Rectal smooth muscle tissue (tissue), 1 donor: ENCODE data around the gene FAM222B.
A peak's percentile ranks its signal among the peaks of the same experiment; 100 is the strongest.

Experiments used
- H3K27ac ChIP-seq: one replicate; pipeline ENCODE4 v1.7.0; 2013; ENCODE audit warnings: low read depth, low read length, inconsistent platforms
- H3K27me3 ChIP-seq: one replicate; pipeline ENCODE4 v1.7.0; 2013; ENCODE audit warnings: low read length; ENCODE audit not compliant: control insufficient read depth, insufficient read depth
- H3K36me3 ChIP-seq: one replicate; pipeline ENCODE4 v1.7.0; 2013; ENCODE audit warnings: low read length; ENCODE audit not compliant: control insufficient read depth, insufficient read depth
- H3K4me1 ChIP-seq: one replicate; pipeline ENCODE4 v1.7.0; 2013; ENCODE audit warnings: low read length; ENCODE audit not compliant: control insufficient read depth, insufficient read depth
- H3K4me3 ChIP-seq: one replicate; pipeline ENCODE4 v1.7.0; 2013; ENCODE audit warnings: low read length
- H3K9ac ChIP-seq: one replicate; pipeline ENCODE4 v1.7.0; 2013; ENCODE audit warnings: low read length

Gene FAM222B

DNA sequence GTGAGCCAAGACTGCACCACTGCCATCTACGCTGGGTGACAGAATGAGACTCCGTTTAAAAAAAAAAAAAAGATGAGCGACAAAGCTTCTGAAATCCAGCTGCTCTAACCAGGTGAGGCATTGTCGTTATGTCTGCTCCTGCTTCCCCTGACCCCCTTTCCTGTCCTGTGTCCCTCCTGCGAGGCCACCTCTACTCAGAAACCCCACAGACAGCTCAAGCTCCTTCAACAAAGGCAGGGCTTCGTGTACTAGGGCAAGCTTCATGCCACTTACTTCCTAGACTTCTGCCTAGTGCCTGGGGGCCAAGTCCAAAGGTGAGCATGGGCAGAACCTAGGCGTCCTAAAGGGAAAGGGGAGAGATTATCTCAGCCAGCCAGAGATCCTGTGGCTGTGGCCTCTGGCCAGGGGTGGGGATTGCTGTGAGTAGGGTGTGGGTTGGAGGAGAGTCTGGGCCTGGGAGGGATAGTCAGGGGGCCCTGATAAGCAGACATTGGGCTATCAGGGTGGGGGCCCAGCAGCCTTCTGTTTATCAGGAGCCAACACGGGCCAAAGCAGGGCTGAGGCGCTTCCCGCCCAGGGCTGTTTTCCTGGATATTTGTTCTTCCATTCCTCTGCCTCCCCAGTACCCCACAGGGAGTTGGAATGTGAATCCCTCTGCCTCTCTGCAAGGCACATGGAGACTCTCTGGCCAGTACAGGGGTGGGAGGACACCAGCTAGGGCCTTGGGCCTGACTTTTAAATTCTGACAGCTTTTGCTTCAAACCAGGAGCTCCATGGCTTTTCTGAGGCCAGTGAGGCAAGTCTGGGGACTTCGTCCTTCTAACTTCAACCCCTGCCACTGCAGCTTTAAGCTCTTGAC, 22.6 kb upstream of the FAM222B start:
- Histone ChIP-seq H3K27ac (no peak overlapping the region), H3K4me1 (no peaks in the 10 kb centered on the region), H3K9ac (no peak overlapping the region)

GRCh38 chr17:28863953-28864352, 21.4 kb upstream of the FAM222B start:
- no peaks in the 10 kb centered on the region for H3K4me1 ChIP-seq
- H3K4me3 ChIP-seq: no peak overlapping the region
- no peaks in the 10 kb centered on the region for H3K27me3 ChIP-seq
- H3K27ac ChIP-seq: no peak overlapping the region
- H3K9ac ChIP-seq: no peak overlapping the region
- peaks cover 9% of the 10 kb centered on the region for H3K36me3 ChIP-seq

More for the DNA sequence above, 22.6 kb upstream of the FAM222B start:
- Histone ChIP-seq H3K36me3 (peaks cover 9% of the 10 kb centered on the region), H3K4me3 (no peak overlapping the region), H3K27me3 (no peaks in the 10 kb centered on the region)

DNA sequence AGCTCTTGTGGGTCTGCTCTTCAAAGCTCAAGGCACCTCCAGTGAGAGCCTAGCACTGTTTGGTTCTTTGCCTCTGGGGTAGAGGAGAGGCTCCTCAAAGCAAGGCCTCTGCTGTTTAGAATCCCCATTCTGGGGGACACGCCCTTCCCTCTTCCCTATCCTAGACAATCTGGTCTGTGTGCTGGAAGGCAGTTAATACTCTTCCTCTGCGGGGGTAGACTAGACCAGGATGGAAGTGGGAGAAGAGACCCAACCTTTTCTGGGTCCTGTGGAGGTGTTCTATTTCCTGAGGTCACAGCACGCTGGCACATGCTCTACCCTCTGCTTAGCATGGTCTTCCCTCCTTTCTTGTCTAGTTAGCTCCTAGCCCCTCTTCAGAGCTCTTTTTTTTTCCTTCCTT, 20.0 kb upstream of the FAM222B start:
- H3K36me3 ChIP-seq: peaks cover 19% of the 10 kb centered on the region
- H3K27me3 ChIP-seq: no peaks in the 10 kb centered on the region
- H3K4me1 ChIP-seq: no peaks in the 10 kb centered on the region
- H3K27ac ChIP-seq: no peak overlapping the region
- H3K4me3 ChIP-seq: no peak overlapping the region
- no peak overlapping the region for H3K9ac ChIP-seq

DNA sequence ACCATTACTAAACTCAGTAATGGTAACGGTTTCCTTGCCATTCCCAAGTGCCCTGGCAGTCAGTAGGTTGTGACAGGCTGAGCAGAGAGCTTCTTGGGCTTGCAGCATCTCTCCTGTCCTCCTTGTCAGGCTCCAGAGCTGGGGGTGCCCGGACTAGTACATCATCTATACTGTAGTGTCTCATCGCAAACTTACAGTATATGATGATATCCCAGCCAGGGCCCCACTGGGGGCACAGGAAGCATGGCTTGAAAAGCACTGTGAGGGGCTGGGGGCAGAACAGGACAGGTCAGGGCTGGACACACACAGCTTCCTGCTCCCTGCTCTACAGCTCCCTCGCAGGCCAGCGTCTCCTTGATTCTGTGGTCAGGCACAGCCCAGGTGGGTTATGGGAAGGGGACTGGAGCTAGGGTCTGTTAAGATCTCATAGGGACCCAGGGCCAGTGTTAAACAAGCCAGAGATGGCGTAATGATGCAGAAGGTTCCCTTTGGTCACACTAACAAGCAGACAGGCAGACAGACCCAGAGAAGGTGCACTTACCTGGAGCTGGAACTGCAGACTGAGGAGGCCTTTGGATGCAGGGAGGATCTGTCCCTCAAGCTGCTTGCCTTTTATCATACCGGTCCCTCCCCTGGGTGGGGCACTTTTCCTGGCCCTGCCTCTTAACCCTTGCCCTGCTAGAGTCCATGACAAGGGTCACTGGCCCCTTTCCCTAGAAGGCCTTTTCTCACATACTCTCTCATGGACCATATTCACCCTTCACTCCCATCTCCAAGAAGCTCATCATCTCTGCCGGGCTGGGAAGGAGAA, 19.0 kb upstream of the FAM222B start:
- Histone ChIP-seq H3K9ac (no peak overlapping the region), H3K27ac (no peak overlapping the region), H3K4me3 (no peak overlapping the region), H3K4me1 (no peaks in the 10 kb centered on the region), H3K27me3 (no peaks in the 10 kb centered on the region), H3K36me3 (peaks cover 19% of the 10 kb centered on the region)

DNA sequence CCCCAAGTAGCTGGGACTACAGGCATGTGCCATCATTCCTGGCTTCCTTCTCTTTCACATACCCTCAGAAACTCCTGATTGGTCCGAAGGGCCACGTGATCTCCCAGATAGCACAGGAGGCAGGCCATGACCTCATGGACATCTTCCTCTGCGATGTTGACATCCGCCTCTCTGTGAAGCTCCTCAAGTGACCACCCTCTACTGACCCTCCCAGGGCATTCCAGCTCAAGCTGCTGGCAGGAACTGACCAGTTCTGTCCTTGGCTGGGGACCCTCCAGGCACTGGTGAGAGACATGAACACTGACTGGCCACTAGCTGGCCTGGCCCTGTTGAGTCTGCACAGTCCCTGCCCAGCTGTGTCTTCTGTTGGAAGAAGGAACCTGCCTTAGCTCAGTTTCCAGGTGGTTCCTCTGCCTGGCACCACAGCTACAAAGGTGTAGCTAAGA, 17.8 kb upstream of the FAM222B start:
- H3K27ac ChIP-seq: no peak overlapping the region
- no peaks in the 10 kb centered on the region for H3K27me3 ChIP-seq
- peaks cover 2% of the 10 kb centered on the region for H3K4me1 ChIP-seq
- peaks cover 19% of the 10 kb centered on the region for H3K36me3 ChIP-seq
- no peak overlapping the region for H3K4me3 ChIP-seq
- H3K9ac ChIP-seq: no peak overlapping the region

- Histone ChIP-seq H3K36me3 (peaks cover 19% of the 10 kb centered on the region), H3K4me1 (peaks cover 4% of the 10 kb centered on the region), H3K9ac (no peak overlapping the region), H3K4me3 (no peak overlapping the region), H3K27me3 (no peaks in the 10 kb centered on the region), H3K27ac (no peak overlapping the region)
Observed at GRCh38 chr17:28858801-28859355, 16.3 kb upstream of the FAM222B start.

- Histone ChIP-seq H3K9ac (no peak overlapping the region), H3K27ac (no peak overlapping the region), H3K36me3 (peaks cover 19% of the 10 kb centered on the region), H3K4me3 (no peak overlapping the region), H3K27me3 (no peaks in the 10 kb centered on the region), H3K4me1 (peaks cover 4% of the 10 kb centered on the region)
Observed at GRCh38 chr17:28857905-28858800, 15.6 kb upstream of the FAM222B start.

GRCh38 chr17:28856028-28856574, 13.5 kb upstream of the FAM222B start:
- H3K27me3 ChIP-seq: no peaks in the 10 kb centered on the region
- no peak overlapping the region for H3K27ac ChIP-seq
- peaks cover 4% of the 10 kb centered on the region for H3K4me1 ChIP-seq
- peaks cover 15% of the 10 kb centered on the region for H3K36me3 ChIP-seq
- H3K9ac ChIP-seq: no peak overlapping the region
- no peak overlapping the region for H3K4me3 ChIP-seq

- H3K27ac ChIP-seq: peak overlapping the region; percentile 71
- H3K9ac ChIP-seq: peak overlapping the region; percentile 50
- H3K27me3 ChIP-seq: no peaks in the 10 kb centered on the region
- peaks cover 10% of the 10 kb centered on the region for H3K36me3 ChIP-seq
- peak overlapping the region; percentile 81 for H3K4me3 ChIP-seq
- peaks cover 4% of the 10 kb centered on the region for H3K4me1 ChIP-seq
Observed at GRCh38 chr17:28855336-28855679, 12.7 kb upstream of the FAM222B start.

DNA sequence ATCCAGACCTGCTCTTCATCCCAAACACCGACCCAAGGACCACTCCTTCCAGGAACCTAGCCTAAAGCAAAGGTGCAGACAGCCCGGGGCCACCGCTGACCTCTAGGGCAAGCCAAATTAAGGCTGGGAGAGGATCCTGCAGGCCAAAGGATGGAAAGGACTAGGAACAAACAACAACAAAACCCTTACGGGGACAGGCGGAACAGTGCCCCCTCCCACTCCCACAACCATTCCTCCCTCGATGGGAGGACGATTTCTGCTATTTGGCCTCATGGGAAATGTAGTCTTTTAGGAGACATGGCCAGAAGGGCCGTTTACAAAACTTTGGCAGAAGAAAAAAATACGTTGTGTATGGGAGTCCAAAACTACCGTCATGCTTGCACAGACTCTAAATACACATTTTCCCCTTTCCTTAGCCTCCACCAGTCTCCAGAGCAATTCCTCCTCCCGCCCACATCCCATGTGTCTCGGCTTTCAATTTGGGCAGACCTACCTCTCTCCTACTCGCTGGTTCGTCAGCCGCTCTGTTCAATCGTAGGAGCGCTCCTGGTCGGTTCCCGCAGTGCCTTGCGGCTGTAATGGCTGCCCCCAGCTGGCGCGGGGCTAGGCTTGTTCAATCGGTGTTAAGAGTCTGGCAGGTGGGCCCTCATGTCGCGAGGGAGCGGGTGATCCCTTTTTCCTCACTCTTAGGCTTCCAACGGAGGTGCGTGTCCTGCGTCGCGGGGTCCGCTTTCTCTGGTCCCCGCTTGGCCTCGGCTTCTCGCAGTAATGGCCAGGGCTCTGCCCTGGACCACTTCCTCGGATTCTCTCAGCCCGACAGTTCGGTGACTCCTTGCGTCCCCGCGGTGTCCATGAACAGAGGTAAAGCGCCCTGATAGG, 12.1 kb upstream of the FAM222B start, which contains the start of gene ERAL1:
TSS of gene ERAL1 (plus strand) at position 560 of the 879 bp plus-strand sequence. CDS start at position 579, 19 bp downstream.
- Histone ChIP-seq H3K27me3 (no peaks in the 10 kb centered on the region), H3K27ac (peak within 1 kb of the TSS; percentile 71), H3K4me1 (peaks cover 4% of the 10 kb centered on the region), H3K36me3 (peaks cover 10% of the 10 kb centered on the region), H3K9ac (peak within 1 kb of the TSS; percentile 50), H3K4me3 (peak within 1 kb of the TSS; percentile 81)

DNA sequence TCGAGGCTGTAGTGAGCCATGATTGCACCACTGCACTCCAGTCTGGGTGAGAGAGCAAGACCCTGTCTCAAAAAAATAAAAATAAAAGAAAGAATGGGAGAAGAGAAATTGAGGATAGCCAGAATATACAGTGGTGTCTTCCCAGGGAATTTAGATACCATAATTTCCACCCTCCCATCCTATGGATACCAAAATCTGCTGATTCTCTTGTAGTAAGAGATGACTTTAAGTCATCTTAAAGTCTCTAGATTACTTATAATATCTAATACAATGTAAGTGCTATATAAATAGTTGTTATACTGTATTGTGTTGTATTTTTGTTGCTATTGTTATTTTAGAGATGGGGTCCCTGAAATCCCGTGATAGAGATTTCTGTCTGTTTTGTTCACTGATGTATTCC, 10.7 kb upstream of the FAM222B start:
- Histone ChIP-seq H3K36me3 (peaks cover 7% of the 10 kb centered on the region), H3K4me1 (peaks cover 4% of the 10 kb centered on the region), H3K9ac (no peak overlapping the region), H3K27ac (no peak overlapping the region), H3K4me3 (no peak overlapping the region), H3K27me3 (no peaks in the 10 kb centered on the region)
